Osteoblast (primary cell): ENCODE data around the gene ORAI2. TPM values are rescaled to one million over a fixed set of nuclear protein-coding genes. Genes with fewer than 3 reads are reported as not detected.

Source experiments
- DNase-seq: peaks from one replicate; pipeline ENCODE4 v3.0.0; 2011; ENCODE audit warnings: low spot score, mixed read lengths; ENCODE audit not compliant: insufficient read length; ENCODE audit errors: missing footprints
- H2AFZ ChIP-seq: 2 replicates; pipeline ENCODE4 v1.6.0; 2011; ENCODE audit warnings: mild to moderate bottlenecking, low read length
- H3K27ac ChIP-seq: 2 replicates; pipeline ENCODE4 v1.5.1; 2011; ENCODE audit warnings: mild to moderate bottlenecking, low read depth, low read length, moderate library complexity
- H3K27me3 ChIP-seq: 2 replicates; pipeline ENCODE4 v1.6.0; 2012; ENCODE audit warnings: mild to moderate bottlenecking, control low read depth, inconsistent platforms, low read length, moderate library complexity; ENCODE audit not compliant: insufficient read depth
- H3K36me3 ChIP-seq: 2 replicates; pipeline ENCODE4 v1.5.1; 2011; ENCODE audit warnings: mild to moderate bottlenecking, low read length, control low read depth, moderate library complexity; ENCODE audit not compliant: insufficient read depth
- H3K4me1 ChIP-seq: 2 replicates; pipeline ENCODE4 v1.5.1; 2011; ENCODE audit warnings: mild to moderate bottlenecking, low read length, control low read depth, moderate library complexity; ENCODE audit not compliant: insufficient read depth
- H3K4me2 ChIP-seq: 2 replicates; pipeline ENCODE4 v1.6.0; 2011; ENCODE audit warnings: mild to moderate bottlenecking, low read length; ENCODE audit not compliant: insufficient read depth
- H3K4me3 ChIP-seq: fragments of 200-600 bp; sonication (generic); 3 replicates; pipeline ENCODE4 v1.5.1; 2012; ENCODE audit warnings: mild to moderate bottlenecking, low read length, inconsistent platforms; ENCODE audit not compliant: insufficient read depth
- H3K79me2 ChIP-seq: 2 replicates; pipeline ENCODE4 v1.6.0; 2012; ENCODE audit warnings: mild to moderate bottlenecking, low read length, control low read depth, inconsistent platforms; ENCODE audit not compliant: insufficient read depth
- H3K9me3 ChIP-seq: 2 replicates; pipeline ENCODE4 v1.5.1; 2011; ENCODE audit warnings: low read depth, low read length, control low read depth
- H4K20me1 ChIP-seq: 2 replicates; pipeline ENCODE4 v1.6.0; 2012; ENCODE audit warnings: mild to moderate bottlenecking, low read length, control low read depth; ENCODE audit not compliant: insufficient read depth
- total RNA-seq: library from RNA; depleted of rRNA; stranded (reverse); fragments of >200 nt; gene quantifications from 2 replicates; pipeline ENCODE4 v1.2.3, GENCODE V29; 2012
- TF ChIP-seq, protein P1 (sequence below): IDR thresholded peaks from 2 replicates; pipeline ENCODE4 v1.5.1; 2011; ENCODE audit warnings: mild to moderate bottlenecking, low read depth, low read length, moderate library complexity; ENCODE audit errors: extremely low read depth

Gene ORAI2
- total RNA-seq, 1 donor = 44.2 TPM

DNA sequence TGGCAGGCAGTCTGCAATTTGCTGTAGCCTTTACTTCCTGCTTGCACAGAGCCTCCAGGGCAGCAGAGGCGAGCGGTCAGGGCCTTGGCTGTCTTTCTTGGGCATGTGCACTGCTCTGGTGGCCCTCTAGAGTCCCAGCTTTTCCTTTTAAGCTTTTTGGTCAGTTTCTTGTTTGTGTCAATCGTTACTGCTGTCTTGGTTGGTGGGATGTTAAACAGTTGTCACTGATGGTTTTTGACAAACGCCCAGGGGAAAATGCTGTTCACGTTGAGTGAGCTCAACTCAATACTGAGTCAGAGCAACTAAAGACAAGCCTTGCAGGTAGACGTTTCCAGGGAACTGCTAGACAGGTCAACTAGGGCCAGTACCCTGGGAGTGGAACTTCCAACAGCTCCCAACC, 23.3 kb upstream of the ORAI2 start:
- no peaks in the 10 kb centered on the region for H3K9me3 ChIP-seq
- no peak overlapping the region for H2AFZ ChIP-seq
- H3K4me2 ChIP-seq = no peak overlapping the region
- peaks cover 24% of the 10 kb centered on the region for H3K79me2 ChIP-seq
- H4K20me1 ChIP-seq = peaks cover 13% of the 10 kb centered on the region
- no peak overlapping the region for H3K27ac ChIP-seq
- TF ChIP-seq, protein P1, sequence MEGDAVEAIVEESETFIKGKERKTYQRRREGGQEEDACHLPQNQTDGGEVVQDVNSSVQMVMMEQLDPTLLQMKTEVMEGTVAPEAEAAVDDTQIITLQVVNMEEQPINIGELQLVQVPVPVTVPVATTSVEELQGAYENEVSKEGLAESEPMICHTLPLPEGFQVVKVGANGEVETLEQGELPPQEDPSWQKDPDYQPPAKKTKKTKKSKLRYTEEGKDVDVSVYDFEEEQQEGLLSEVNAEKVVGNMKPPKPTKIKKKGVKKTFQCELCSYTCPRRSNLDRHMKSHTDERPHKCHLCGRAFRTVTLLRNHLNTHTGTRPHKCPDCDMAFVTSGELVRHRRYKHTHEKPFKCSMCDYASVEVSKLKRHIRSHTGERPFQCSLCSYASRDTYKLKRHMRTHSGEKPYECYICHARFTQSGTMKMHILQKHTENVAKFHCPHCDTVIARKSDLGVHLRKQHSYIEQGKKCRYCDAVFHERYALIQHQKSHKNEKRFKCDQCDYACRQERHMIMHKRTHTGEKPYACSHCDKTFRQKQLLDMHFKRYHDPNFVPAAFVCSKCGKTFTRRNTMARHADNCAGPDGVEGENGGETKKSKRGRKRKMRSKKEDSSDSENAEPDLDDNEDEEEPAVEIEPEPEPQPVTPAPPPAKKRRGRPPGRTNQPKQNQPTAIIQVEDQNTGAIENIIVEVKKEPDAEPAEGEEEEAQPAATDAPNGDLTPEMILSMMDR = no peak
- peaks cover 81% of the 10 kb centered on the region for H3K36me3 ChIP-seq
- no peaks in the 10 kb centered on the region for H3K27me3 ChIP-seq
- H3K4me3 ChIP-seq = no peak overlapping the region
- no peak for DNase-seq
- no peaks in the 10 kb centered on the region for H3K4me1 ChIP-seq

DNA sequence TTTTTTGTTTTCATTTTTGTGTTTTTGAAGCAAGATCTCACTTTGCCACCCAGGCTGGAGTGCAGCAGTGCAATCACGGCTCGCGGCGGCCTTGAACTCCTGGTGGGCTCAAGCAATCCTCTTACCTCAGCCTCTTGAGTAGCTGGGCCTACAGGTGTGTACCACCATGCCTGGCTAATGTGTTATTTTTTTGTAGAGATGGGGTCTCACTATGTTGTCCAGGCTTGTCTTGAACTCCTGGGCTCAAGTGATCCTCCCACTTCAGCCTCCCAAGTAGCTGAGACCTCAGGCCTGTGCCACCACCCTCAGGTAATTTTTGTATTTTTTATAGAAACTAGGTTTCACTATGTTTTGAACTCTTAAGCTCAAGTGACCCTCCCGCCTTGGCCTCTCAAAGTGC, 22.5 kb upstream of the ORAI2 start:
- TF ChIP-seq, protein P1 = no peak
- H3K4me2 ChIP-seq = no peak overlapping the region
- no peaks in the 10 kb centered on the region for H3K4me1 ChIP-seq
- peaks cover 24% of the 10 kb centered on the region for H3K79me2 ChIP-seq
- no peak overlapping the region for H3K4me3 ChIP-seq
- peaks cover 74% of the 10 kb centered on the region for H3K36me3 ChIP-seq
- no peak overlapping the region for H3K27ac ChIP-seq
- H3K27me3 ChIP-seq = no peaks in the 10 kb centered on the region
- no peak for DNase-seq
- H4K20me1 ChIP-seq = peaks cover 13% of the 10 kb centered on the region
- no peaks in the 10 kb centered on the region for H3K9me3 ChIP-seq
- no peak overlapping the region for H2AFZ ChIP-seq

DNA sequence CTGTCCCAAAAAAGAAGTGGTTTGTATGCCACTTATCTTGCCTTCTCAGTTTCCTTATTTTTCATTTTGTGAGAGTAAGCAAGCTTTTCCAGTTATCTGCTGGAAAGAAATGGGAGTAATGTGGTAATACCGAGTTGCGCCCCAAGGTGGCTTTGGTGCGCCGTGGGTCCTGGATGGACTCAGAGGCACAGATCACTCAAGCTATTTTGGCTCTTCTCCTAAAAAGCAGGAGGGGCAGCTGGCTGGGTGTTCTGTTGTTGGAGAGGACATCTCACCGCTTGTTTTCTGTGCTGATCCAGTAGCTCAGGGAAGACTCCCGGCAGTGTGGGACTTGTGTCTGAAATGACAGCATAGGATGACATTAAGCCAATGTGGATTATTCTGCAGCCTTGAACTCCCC, 20.8 kb upstream of the ORAI2 start:
- H3K27me3 ChIP-seq = no peaks in the 10 kb centered on the region
- no peaks in the 10 kb centered on the region for H3K9me3 ChIP-seq
- TF ChIP-seq, protein P1 = peak; percentile 47
- H3K4me1 ChIP-seq = no peaks in the 10 kb centered on the region
- no peak overlapping the region for H3K27ac ChIP-seq
- peaks cover 19% of the 10 kb centered on the region for H3K79me2 ChIP-seq
- H4K20me1 ChIP-seq = peaks cover 13% of the 10 kb centered on the region
- H2AFZ ChIP-seq = no peak overlapping the region
- H3K4me2 ChIP-seq = no peak overlapping the region
- peak; percentile 83 for DNase-seq
- H3K36me3 ChIP-seq = peaks cover 66% of the 10 kb centered on the region
- H3K4me3 ChIP-seq = no peak overlapping the region

DNA sequence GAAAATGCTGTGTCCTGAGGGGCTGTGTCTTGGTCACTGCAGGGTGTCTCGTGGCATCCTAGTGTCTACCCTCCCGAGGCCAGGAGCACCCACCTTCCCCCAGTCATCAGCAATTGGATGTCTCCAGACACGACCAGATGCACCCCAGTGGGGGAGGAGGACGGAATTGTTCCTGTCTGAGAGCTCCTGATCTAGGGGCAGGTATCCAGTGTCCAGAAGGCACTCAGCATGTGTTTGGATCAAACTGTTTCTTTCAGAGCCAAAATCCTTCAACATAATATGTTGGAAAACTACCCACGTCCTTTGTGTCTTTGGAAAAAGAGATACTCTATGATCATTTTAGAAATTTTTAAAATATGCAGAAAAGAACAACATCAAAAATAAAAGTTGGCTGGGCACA, 20.3 kb upstream of the ORAI2 start:
- H3K4me2 ChIP-seq = no peak overlapping the region
- H3K79me2 ChIP-seq = peaks cover 18% of the 10 kb centered on the region
- no peak overlapping the region for H3K27ac ChIP-seq
- H3K4me1 ChIP-seq = no peaks in the 10 kb centered on the region
- peaks cover 61% of the 10 kb centered on the region for H3K36me3 ChIP-seq
- no peak overlapping the region for H3K4me3 ChIP-seq
- no peaks in the 10 kb centered on the region for H3K9me3 ChIP-seq
- no peaks in the 10 kb centered on the region for H3K27me3 ChIP-seq
- DNase-seq = no peak
- H2AFZ ChIP-seq = no peak overlapping the region
- peaks cover 13% of the 10 kb centered on the region for H4K20me1 ChIP-seq
- TF ChIP-seq, protein P1 = no peak
